Skin of body (tissue), 2 donors: Measurements from ENCODE around the gene VKORC1. TPM values are rescaled to one million over a fixed set of nuclear protein-coding genes. Genes with fewer than 3 reads are reported as not detected.

Experiments used
- DNase-seq: peaks from one replicate; lab custom pipeline; 2025; lab: John Stamatoyannopoulos, UW
- total RNA-seq: library from RNA; depleted of rRNA; stranded (reverse); fragments of >200 nt; gene quantifications from one replicate; pipeline ENCODE4 v1.2.3, GENCODE V29; 2014

Gene VKORC1
- total RNA-seq, 1 donor from 2014 or later = 37.4 TPM

DNA sequence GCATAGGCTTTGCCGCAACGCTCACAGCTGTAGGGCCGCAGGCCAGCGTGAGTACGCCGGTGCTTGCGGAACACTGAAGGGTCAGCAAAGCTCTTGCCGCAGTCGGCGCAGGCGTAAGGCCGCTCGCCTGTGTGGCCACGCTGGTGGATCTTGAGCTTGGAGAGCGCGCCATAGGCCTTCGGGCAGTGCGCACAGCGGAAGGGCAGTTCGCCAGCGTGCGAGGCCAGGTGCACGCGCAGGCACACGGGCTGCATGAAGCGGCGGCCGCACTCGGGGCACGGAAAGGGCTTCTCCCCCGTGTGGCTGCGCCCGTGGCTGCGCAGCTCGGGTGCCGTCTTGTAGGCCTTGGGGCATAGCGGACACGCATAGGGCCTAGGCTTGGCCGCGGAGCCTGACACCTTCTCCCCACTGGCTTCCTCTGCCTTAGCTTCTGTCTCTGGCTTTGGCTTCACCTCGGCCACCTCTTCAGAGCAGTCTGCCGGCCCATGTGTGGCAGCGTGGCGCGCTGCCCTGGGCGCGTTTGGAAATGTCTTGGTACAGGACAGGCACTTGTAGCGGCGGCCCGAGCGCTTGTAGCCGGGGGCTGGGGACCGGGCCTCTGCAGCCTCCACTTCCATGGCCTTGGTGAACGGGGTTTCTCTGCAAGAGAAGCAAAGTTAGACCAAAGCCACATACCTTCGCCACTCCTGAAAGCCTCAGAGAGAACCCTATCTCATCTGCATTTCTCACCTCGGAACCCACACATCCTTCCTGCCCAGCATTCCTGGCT is 30.6 kb downstream of the VKORC1 start:
- DNase-seq = no peak

DNA sequence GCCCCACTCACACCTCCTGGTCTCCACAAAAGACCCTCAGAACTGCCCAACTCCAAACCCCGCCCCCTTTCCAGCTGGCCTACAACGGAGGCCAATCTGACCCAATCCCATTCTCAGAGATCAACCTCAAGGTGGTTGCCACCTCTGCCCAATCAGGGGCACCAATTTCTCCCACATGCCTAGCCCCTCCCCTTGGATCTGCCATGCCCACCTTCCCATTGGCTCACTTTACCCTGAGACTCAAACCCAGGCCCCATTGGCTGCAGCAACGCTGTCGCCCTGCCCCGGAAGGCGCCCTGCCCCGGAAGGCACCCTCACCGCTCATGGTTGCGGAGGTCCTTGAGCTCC is 31.1 kb downstream of the VKORC1 start:
- DNase-seq = no peak

GRCh38 chr16:31061813-31062440 is 32.7 kb downstream of the VKORC1 start:
- DNase-seq = no peak

- no peak for DNase-seq
Measured at GRCh38 chr16:31061126-31061812, 33.3 kb downstream of the VKORC1 start.

- no peak for DNase-seq
Measured at GRCh38 chr16:31055613-31056012, 39.0 kb downstream of the VKORC1 start.

DNA sequence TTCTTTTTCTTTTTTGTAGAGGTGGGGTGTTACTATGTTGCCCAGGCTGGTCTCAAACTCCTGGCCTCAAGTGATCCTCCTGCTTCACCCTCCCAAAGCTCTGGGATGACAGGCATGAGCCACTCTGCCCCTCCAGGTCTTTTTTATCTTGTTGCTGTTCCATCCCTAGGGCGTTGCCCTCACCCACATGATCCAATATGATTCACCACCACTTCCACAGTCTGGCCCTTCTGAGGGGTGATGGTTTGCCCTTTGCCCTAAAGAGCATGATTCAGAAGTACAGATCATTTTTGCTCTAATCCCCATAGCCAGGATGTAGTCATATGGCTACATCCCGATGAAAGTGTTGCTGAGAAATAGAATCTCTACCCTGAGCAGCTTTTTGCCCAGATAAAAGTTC is 42.5 kb downstream of the VKORC1 start:
- DNase-seq = no peak

DNA sequence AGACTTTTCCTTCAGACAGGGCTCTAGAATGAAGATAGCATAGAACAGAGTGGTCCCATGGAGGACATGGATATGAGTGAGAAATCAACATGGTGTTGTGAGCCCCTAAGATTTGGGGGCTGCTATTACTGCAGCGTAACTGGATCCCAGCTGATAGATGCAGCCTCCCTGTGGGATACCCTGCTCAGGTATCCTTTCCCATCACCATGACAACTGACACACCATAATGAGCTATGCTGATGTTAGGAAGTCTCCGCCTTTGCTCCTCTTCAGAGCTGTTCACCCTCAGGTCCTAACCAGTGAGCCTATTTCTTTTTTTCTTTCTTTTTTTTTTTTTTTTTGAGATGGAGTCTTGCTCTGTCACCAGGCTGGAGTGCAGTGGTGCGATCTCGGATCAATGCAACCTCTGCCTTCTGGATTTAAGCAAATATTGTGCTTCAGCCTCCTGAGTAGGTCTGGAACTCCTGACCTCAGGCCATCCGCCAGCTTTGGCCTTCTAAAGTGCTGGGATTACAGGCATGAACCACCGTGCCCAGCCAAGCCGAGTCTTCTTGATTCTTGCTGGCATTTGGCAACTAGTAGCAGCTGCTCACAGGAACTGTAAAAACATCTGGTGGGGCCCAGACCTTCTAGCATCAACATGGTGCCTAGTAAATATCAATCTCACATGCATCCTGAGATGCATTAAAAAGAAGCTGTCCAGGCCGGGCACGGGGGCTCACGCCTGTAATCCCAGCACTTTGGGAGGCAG is 44.1 kb downstream of the VKORC1 start:
- DNase-seq = no peak

GRCh38 chr16:31043898-31044481 is 50.6 kb downstream of the VKORC1 start:
- no peak for DNase-seq

- no peak for DNase-seq
Measured at GRCh38 chr16:31043352-31043751, 51.2 kb downstream of the VKORC1 start.

DNA sequence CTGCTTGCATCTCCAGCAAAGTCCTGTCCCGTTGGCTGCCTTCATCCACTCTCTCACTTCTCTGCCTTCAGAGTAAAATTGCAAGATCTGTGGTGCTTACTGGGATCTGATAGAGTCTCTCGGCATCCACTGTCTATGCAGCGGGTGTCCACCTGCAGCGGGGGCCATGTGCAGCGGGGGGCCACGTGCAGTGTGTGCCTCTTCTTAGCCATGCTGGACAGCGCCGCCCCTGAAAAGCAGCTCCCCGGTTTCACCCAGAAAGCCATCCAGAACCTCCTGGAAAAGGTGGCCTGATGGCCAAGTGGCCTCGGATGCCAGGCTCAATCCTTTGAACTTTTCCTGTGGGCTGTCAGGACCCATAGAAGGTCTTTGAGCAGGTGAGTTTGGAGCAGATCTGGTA is 51.7 kb downstream of the VKORC1 start:
- no peak for DNase-seq

Other genes starting within 250 kb of the VKORC1 start
- 20.7 TPM for gene BCL7C, start 200.7 kb downstream of the VKORC1 start, total RNA-seq
- 0.59 TPM for gene CTF1, start 198.2 kb downstream of the VKORC1 start, total RNA-seq
- gene FBXL19, start 171.2 kb downstream of the VKORC1 start, total RNA-seq = 9.8 TPM
- 10.3 TPM for gene ORAI3, start 145.7 kb downstream of the VKORC1 start, total RNA-seq
- 4.1 TPM for gene SETD1A, start 137.0 kb downstream of the VKORC1 start, total RNA-seq
- gene HSD3B7, start 109.6 kb downstream of the VKORC1 start, total RNA-seq = 8.5 TPM
- gene STX1B, start 84.2 kb downstream of the VKORC1 start, total RNA-seq = 0.89 TPM
- gene STX4, start 61.2 kb downstream of the VKORC1 start, total RNA-seq = 26.3 TPM
- 3.5 TPM for gene ZNF668, start 20.6 kb downstream of the VKORC1 start, total RNA-seq
- 8.9 TPM for gene ZNF646, start 20.4 kb downstream of the VKORC1 start, total RNA-seq
- 1.5 TPM for gene PRSS53, start 5.9 kb downstream of the VKORC1 start, total RNA-seq
- gene BCKDK, start 13.6 kb upstream of the VKORC1 start, total RNA-seq = 10.4 TPM
- gene KAT8, start 22.9 kb upstream of the VKORC1 start, total RNA-seq = 41.3 TPM
- gene PRSS8, start 40.9 kb upstream of the VKORC1 start, total RNA-seq = 9.6 TPM
- gene PRSS36, start 55.3 kb upstream of the VKORC1 start, total RNA-seq = 0.99 TPM
- gene FUS, start 85.3 kb upstream of the VKORC1 start, total RNA-seq = 84.9 TPM
- 38.9 TPM for gene PYCARD, start 108.0 kb upstream of the VKORC1 start, total RNA-seq
- 4.4 TPM for gene TRIM72, start 119.3 kb upstream of the VKORC1 start, total RNA-seq
- gene PYDC1, start 122.3 kb upstream of the VKORC1 start, total RNA-seq = 2.8 TPM
- gene ITGAM, start 165.2 kb upstream of the VKORC1 start, total RNA-seq = 9.8 TPM